Femur (tissue), 1 donor: Measurements from ENCODE around the gene SLC38A3.
"Not testable (repeated sequence)": the region's sequence is repeated elsewhere in the genome, so short reads cannot be mapped to it uniquely, and the experiment has no call there.

Experiments used
- DNase-seq: peaks from one replicate; pipeline ENCODE4 v3.0.0-alpha.2; 2017

The SLC38A3 gene

DNA sequence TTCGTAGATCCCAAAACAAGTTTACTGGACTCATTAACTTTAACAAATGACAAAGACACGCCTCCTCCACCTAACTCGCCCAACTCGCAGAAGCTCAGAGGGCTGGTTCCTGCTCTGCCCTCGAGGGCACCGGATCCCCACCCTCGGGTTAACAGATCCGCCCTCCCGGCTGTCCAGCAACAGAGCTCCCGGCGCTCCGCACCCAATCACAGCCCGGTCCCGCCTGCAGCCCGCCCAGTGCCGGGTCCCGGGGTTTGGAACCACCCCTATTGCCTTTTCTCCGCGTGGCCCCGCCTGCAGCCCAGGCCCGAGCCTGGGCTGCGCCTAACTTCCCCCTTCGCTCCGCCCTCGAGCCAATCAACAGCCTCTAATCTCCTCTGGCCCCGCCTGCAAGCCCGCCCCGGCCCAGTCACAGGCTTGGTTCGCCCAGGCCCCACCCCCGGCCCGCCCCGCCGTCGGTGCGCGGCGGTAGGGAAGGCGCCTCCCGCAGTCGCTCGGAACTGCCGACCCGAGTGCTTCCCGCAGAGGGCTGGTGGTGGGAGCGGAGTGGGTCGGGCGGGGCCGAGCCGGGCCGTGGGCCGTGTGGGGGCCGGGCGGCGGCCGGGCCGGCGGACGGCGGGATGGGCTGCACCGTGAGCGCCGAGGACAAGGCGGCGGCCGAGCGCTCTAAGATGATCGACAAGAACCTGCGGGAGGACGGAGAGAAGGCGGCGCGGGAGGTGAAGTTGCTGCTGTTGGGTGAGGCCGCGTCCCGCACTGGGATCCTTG lies 30.8 kb downstream of the SLC38A3 start, which contains the start of gene GNAI2:
TSS of gene GNAI2 (plus strand) at position 489 of the 768 bp plus-strand sequence. CDS start at position 621, 132 bp downstream.
- DNase-seq, result peak; percentile 99

GRCh38 chr3:50236484-50237132 lies 31.5 kb downstream of the SLC38A3 start:
- no peak for DNase-seq

DNA sequence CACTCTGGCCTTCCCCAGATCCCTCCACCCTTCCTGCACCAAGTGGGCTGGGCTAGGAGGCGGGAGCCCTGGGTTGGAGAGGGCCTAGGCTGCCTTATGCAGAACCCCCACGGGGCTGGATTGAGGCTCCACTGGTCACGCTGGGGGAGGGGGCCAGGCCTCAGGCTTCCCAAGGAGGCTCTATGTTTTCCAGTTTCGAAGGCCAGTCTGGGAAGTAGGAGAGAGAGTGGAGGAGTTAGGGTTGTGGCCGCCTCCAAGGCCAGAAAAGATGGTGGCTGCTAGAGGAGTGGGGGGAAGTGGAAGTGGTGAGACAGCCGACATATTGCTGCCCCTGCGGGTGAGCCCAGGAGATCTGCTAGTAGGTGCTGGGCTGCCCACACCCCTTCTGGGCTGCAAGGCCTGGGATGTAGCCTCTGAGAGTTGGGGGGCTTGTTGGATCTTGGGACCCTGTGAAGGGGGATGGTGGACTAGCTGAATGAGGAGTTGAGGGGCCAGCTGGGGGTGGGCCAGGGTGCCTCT lies 32.1 kb downstream of the SLC38A3 start:
- DNase-seq, result peak; percentile 57

DNA sequence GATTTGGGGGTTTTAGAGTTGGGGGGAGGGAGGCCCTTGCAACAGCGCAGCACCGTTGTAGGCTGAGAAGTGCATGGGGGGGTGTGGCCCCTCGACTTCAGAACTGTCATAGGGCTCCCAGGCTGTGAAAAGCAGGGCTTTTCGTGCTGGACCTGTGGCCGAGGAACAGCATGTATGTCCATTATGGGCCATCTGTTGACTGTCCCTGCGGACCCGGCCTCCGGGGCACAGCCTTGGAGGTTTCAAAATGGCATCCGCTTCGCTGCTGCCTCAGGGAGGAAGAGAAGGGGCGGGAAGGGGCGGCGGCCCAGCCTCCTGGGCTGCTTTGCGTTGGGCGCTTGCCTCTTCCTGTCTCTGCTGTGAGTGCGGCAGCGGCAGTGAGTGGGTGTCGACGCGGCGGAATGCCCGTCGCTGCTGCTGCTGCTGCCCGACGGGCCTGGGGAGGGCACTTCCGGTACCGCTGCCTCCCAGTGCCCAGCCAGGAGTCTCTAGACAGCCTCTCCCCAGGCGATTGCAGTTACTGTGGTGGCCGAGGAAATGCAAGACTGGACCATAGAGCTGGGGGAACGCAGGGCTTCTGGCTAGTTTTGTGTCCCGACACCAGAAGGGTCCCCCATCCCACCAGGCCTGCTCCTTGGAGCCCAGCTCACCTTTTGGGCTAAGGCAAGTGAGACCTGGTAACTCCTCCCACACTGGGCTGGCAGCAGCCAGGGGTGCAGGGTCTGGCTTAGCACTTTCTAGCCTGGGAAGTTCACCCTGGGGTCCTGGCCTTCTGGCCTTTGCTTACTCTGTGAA lies 32.9 kb downstream of the SLC38A3 start:
- DNase-seq, result peak; percentile 91

DNA sequence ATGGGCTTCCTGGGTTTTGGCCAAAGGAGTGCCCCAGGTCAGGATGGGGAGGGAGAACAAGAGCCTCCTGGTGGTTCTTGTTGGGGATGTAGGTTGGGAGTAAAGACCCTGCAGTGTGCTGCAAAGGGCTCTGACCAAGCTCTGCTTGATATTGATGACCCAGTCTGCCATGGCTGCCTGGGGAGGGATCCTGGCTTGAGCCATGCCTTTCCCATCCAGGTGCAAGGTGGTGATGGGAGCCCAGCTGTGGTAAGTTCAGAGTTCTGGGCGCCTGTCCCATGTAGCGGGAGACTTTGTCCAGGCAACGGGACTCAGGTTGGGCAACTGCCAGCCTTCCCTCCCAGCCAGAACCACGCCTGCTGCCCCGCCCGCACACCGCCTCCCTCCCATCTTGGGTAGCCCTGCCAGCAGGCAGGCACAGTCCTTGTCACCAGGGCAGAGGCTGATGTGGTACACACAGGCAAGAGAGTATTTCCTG lies 33.5 kb downstream of the SLC38A3 start:
- DNase-seq, result peak; percentile 75

DNA sequence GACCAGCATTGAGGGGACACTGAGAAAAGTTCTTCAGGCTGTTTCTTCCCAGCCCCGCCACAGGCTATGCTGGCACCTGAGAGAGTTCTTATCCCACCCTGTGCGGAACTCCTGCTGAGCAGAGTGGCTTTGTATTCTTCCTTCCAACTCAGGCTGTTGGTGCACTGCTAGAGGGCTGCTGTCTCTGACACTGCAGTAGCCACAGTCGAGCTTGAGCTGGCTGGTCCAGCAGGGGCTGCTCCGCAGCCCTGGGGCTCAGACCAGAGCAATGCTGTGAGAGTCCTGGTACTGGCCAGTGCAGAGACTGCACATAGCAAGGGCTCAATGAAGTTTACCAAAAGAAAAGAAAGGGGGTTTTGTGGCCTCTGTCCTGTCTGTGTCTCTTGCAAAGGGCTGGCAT lies 34.6 kb downstream of the SLC38A3 start:
- DNase-seq, result no peak

DNA sequence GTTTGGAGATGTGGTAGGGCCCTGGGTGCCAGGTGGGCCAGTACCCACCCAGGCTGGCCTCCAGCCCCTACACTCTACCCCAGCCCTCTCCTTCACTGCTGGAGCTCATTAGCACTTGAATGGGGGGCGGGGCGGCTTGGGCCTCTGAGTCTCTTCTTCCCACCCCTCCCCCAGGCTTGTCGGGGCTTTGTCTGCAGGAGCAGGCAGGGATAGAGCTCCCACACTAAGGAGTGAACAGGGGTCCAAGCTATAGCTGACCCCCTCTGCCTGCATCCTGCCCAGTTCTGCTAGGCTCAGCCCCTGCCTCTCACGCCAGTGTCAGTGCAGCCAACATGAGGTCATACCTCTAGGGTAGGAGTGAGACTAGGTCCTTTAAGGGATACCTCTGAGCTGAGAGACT lies 36.1 kb downstream of the SLC38A3 start:
- no peak for DNase-seq

GRCh38 chr3:50241713-50242380 lies 36.8 kb downstream of the SLC38A3 start:
- DNase-seq, result no peak

GRCh38 chr3:50242381-50242770 lies 37.3 kb downstream of the SLC38A3 start:
- no peak for DNase-seq

DNA sequence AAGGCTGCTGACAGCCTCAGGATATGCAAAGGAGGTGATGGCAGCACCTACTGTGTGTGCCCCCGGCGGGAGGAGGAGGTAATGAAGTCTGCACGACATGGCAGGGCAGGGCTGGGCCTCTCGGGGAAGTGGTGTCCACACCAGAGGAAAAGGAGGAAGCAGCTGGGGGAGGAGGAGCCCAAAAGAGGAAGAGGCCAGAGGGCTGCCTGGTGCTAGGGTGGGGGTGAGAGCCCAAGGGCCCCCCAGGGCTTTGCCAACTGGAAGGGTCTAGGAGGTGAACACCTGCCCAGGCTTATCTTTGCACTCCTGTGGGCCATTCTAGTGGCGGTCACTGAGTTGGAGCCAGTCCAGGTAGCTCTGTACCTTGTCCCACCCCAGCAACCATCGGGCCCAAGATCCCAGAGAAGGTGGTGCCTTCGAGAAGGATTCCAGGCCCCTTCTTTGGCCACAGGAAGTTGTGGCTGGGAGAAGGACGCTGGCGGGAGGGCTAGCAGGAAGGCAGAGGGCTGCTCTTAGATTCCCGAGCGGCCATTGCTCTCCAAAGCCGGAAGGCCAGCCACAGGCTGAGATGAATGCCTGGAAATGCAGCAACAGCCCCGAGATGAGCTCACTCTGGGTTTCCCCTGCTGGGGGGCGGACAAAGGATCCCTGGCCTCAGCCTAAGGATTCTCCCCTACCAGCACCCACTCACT lies 37.9 kb downstream of the SLC38A3 start:
- peak; percentile 84 for DNase-seq

DNA sequence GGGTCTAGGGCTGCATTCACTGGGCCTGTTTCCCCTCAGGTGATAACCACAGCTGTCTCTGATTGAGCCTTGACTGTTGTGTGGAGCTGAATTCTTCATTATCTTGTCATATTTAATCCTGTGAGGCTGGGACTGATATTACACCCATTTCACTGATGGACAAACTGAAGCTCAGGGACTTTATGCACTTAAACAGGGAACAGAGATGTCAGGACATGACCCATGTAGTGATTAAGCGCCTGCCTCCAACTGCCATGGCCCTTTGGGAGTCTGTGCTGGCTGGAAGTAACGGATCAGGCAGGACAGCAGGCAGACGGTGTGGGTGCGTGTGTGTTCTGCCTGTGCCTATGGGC lies 38.4 kb downstream of the SLC38A3 start:
- no peak for DNase-seq

GRCh38 chr3:50244813-50245212 lies 39.7 kb downstream of the SLC38A3 start:
- not testable (repeated sequence) for DNase-seq

GRCh38 chr3:50245251-50245745 lies 40.2 kb downstream of the SLC38A3 start:
- no peak for DNase-seq

GRCh38 chr3:50245831-50246516 lies 40.9 kb downstream of the SLC38A3 start:
- DNase-seq, result peak; percentile 94

GRCh38 chr3:50246517-50246954 lies 41.5 kb downstream of the SLC38A3 start:
- DNase-seq, result peak; percentile 86

DNA sequence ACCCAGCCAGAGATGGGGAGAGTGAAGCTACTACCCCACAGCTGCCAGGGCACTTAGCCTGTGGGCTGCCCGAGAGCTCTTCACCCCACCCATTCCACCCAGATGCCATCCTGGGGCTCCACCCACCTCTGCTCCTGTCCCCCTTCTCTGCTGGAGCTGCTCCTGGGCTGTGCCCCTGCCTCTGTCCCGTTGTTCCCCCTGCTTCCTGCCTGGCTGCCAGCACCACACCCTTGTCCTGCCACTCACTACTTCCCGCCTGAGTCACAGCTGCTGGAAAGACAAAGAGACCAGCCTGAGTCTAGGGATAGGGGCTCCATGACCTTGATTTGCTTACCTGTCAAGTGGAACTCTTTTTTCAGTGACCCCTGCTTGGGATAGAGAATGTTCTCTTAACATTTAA lies 43.3 kb downstream of the SLC38A3 start:
- no peak for DNase-seq

- DNase-seq, result no peak
These were observed 44.4 kb downstream of the SLC38A3 start for GRCh38 chr3:50249457-50249856.

DNA sequence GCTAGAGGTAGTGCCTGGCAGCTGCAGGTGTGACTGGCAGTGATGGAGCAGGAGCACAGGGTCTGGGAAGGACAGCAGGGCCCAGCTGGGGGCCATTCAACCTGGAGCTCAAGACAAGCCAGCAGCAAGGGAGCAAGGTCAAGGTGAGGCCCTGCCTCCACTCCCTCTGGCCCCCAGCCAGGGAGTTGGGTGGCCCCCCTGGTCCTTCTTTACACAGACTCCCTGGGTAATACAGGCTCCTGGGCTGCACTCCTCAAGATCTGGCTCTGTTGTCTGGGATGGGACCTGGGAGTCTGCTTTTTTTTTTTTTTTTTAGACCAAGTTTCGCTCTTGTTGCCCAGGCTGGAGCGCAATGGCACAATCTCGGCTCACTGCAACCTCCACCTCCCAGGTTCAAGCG lies 45.4 kb downstream of the SLC38A3 start:
- DNase-seq, result no peak

- no peak for DNase-seq
These were observed 46.1 kb downstream of the SLC38A3 start for GRCh38 chr3:50251220-50251619.

DNA sequence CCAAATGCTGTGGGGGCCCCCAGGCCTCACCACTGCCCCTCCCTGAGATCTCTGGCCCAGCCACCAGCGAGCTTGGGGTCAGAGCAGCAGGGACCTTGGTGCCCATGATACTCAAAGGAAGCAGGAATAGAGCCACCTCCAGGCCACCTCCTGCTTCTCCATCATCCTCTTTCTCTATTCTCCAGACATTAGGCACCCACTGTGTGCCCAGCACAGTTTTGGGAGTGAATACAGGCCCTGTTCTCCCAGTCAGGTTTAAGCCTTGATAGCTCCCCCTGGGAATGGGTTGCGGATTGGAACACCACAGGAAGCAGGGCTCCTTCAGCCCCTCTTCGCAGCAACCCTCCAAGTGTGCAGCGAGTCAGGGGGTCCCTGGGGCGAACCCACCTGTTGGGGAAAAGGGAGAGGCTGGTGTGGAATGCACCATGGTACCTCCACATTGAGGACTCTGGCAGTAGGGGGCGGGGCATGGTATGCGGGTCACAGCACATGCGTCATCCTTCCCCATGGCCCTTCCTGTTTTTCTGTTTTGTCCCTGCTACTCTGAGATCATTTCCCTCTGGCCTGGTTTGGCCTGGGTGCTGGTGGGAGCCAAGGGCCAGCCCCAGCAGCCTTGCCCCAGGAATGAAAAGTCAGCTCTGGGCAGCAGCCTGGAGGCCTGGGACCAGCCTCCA lies 49.6 kb downstream of the SLC38A3 start:
- peak; percentile 60 for DNase-seq

- no peak for DNase-seq
These were observed 50.2 kb downstream of the SLC38A3 start for GRCh38 chr3:50255251-50255615.
